ENCODE data around the gene CD44. TPM values are rescaled to one million over a fixed set of nuclear protein-coding genes. Genes with fewer than 3 reads are reported as not detected.
"Not testable (repeated sequence)": the region's sequence is repeated elsewhere in the genome, so short reads cannot be mapped to it uniquely, and the experiment has no call there.

CD44 gene
- total RNA-seq (100 to 1,000 TPM in 2 of 9 donors, 10 to 100 TPM in 7; 15.1 to 210 (median 26.2) TPM), polyA plus RNA-seq (10 to 100 TPM in 1 of 2 donors, 1 to 10 TPM in 1; 3.9 to 37.4 TPM)
- long read RNA-seq, donor 1, full-length matches to known transcripts, result 8 of 13 reads
- long read RNA-seq, donor 1, partial matches to known transcripts, result 2 of 13 reads
- long read RNA-seq, donor 1, other reads (novel, unspliced or antisense), result 3 of 13 reads
- long read RNA-seq, donor 2, full-length matches to known transcripts, result 31 of 45 reads
- long read RNA-seq, donor 2, partial matches to known transcripts, result 8 of 45 reads
- long read RNA-seq, donor 2, other reads (novel, unspliced or antisense), result 6 of 45 reads
- long read RNA-seq, donor 3, full-length matches to known transcripts, result 7 of 15 reads
- long read RNA-seq, donor 3, partial matches to known transcripts, result 2 of 15 reads
- long read RNA-seq, donor 3, other reads (novel, unspliced or antisense), result 6 of 15 reads

- H3K4me1 ChIP-seq, result peaks cover 0 to 67% (median 23%) of the 10 kb centered on the region in 12 donors
- H3K27me3 ChIP-seq, result peaks cover 0 to 3% (median 0%) of the 10 kb centered on the region in 9 donors
- H3K27ac ChIP-seq, result peak within 1 kb of the TSS; percentile 56 to 97 (median 78)
- peak within 1 kb of the TSS; percentile 44 to 94 (median 74) for H3K4me3 ChIP-seq
- H3K9me3 ChIP-seq, result no peaks in the 10 kb centered on the region
- peak; percentile 63 to 82 (median 71) for DNase-seq
- no peaks in the 10 kb centered on the region for H3K36me3 ChIP-seq
- WGBS, 4 donors, result 0 to 1% (median 1%) methylated on average over 44 to 55 of the region's 55 CpGs
- ATAC-seq, result peak; percentile 51 to 82 (median 80)
- TF ChIP-seq POLR2A (IDR thresholded peaks at IDR 0.05) (peak in 1 of 2 donors; percentile 28), CTCF (IDR thresholded peaks at IDR 0.05) (no peak)
- intact Hi-C loops (cut with DNase I), result no loop called here
Observed at GRCh38 chr11:35138943-35139721, at the start of gene CD44. Gene CD44, plus strand, starts transcription at chr11:35139171. Its CDS starts 133 bp downstream, at chr11:35139304.

DNA sequence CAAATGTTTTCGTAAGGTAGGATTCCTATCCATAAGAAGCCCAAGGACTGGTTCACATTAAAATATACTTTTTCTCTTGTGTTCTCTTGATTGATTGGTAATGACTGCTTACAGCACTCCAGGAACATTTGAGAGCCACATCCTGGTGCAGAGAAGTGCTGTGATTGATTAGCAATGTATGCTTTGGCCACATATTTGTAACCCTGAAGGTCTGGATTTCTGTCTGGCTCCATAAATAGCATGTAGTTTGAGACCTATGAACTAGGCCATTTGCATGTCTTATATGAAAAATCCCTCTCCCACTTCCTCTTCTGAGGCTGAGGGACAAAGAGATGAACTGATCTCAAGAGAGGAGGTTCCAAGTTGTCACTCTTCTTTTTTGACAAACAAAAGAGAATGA, 49.3 kb upstream of the CD44 start:
- Histone ChIP-seq H3K4me1 (peaks cover 0 to 42% (median 27%) of the 10 kb centered on the region in 12 donors), H3K4me3 (no peak overlapping the region), H3K36me3 (no peaks in the 10 kb centered on the region), H3K27ac (no peak overlapping the region), H3K9me3 (no peaks in the 10 kb centered on the region), H3K27me3 (no peaks in the 10 kb centered on the region)
- WGBS, 4 donors, result 94 to 100% (median 99%) methylated on average over 1 of the region's 1 CpG
- intact Hi-C loops (cut with DNase I), result loop anchor here in 1 of 10 donors (5.0 kb wide), 1 partner anchor 38 kb away; no protein-coding TSS in a partner anchor
- ATAC-seq, result no peak
- DNase-seq, result no peak
- TF ChIP-seq CTCF (IDR thresholded peaks at IDR 0.05) (no peak), POLR2A (IDR thresholded peaks at IDR 0.05) (no peak)

GRCh38 chr11:35090125-35090524, 48.8 kb upstream of the CD44 start:
- intact Hi-C loops (cut with DNase I), result no loop called here
- Histone ChIP-seq H3K9me3 (peaks cover 0 to 2% (median 0%) of the 10 kb centered on the region in 12 donors), H3K36me3 (no peaks in the 10 kb centered on the region), H3K27me3 (no peaks in the 10 kb centered on the region), H3K27ac (no peak overlapping the region), H3K4me3 (no peak overlapping the region), H3K4me1 (peaks cover 0 to 40% (median 27%) of the 10 kb centered on the region in 12 donors)
- DNase-seq, result no peak
- 90 to 93% (median 91%) methylated on average over 4 of the region's 4 CpGs for WGBS, 4 donors
- ATAC-seq, result no peak
- TF ChIP-seq CTCF (IDR thresholded peaks at IDR 0.05), result no peak
- no peak for TF ChIP-seq POLR2A (IDR thresholded peaks at IDR 0.05)

DNA sequence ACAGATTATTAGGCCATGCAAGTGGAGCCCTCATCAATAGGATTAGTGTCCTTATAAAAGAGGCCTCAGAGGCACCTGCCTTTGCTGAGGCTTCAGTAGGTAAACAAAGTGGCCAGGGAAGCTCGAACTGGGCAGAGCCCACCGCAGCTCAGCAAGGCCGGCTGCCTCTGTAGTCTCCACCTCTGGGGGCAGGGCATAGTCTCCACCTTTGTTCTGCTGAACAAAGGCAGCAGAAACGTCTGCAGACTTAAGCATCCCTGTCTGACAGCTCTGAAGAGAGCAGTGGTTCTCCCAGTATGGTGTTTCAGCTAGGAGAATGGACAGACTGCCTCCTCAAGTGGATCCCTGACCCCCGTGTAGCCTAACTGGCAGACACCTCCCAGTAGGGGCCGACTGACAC, 48.0 kb upstream of the CD44 start:
- H3K27me3 ChIP-seq; H3K9me3 ChIP-seq; H3K4me3 ChIP-seq; DNase-seq; intact Hi-C loops (cut with DNase I); H3K36me3 ChIP-seq; H3K27ac ChIP-seq; ATAC-seq: not testable (repeated sequence)
- WGBS, 4 donors, result 79 to 92% (median 82%) methylated on average over 5 to 6 of the region's 6 CpGs
- H3K4me1 ChIP-seq, result peaks cover 0 to 35% (median 23%) of the 10 kb centered on the region in 12 donors

Data from heart left ventricle (tissue), 16 donors.